PC-9 (cell line): ENCODE results near the gene SPECC1L. TPM values are rescaled to one million over a fixed set of nuclear protein-coding genes. Genes with fewer than 3 reads are reported as not detected.

Source experiments
- BruUV-seq: library from RNA; stranded (reverse); fragments of 400-500 nt; replicated peaks from 2 replicates; lab custom pipeline; 2021; lab: Mats Ljungman, UMichigan
- CTCF ChIA-PET: fragments of 300-600 bp; sonication (Branson Sonifier 250); formaldehyde crosslinking; loops from one replicate; lab custom pipeline; 2022; ENCODE audit warnings: antibody characterized with exemption; lab: Charles Lee
- POLR2A ChIA-PET: fragments of 300-600 bp; sonication (Branson Sonifier 250); formaldehyde crosslinking; loops from one replicate; lab custom pipeline; 2022; ENCODE audit warnings: antibody characterized with exemption; ENCODE audit not compliant: unreplicated experiment; lab: Charles Lee
- DNase-seq, 2 experiments: peaks; one replicate each; pipeline versions ENCODE4 v3.0.0 to v3.0.0-alpha.2; 2015 to 2022; ENCODE audit warnings: mixed read lengths in 1 of 2
- H2AFZ ChIP-seq: fragments of 200-600 bp; sonication (generic); 2 replicates; pipeline ENCODE4 v1.8.1; 2017; ENCODE audit warnings: antibody characterized with exemption
- H3F3A ChIP-seq: fragments of 200-600 bp; sonication (generic); 2 replicates; pipeline ENCODE4 v1.8.1; 2017; ENCODE audit warnings: antibody characterized with exemption, mild to moderate bottlenecking, low read depth; ENCODE audit not compliant: insufficient read depth
- H3K27ac ChIP-seq: fragments of 200-600 bp; sonication (generic); 2 replicates; pipeline ENCODE4 v1.6.1; 2016; ENCODE audit warnings: mixed run types
- H3K27me3 ChIP-seq: fragments of 200-600 bp; sonication (generic); 2 replicates; pipeline ENCODE4 v1.6.1; 2016; ENCODE audit warnings: low read depth, mixed run types; ENCODE audit not compliant: insufficient read depth
- H3K36me3 ChIP-seq: fragments of 200-600 bp; sonication (generic); 2 replicates; pipeline ENCODE4 v1.6.1; 2016; ENCODE audit warnings: low read depth, mixed run types
- H3K4me1 ChIP-seq: fragments of 200-600 bp; sonication (generic); replicated peaks from 2 replicates; pipeline ENCODE4 v1.6.1; 2016; ENCODE audit warnings: mixed run types; ENCODE audit not compliant: insufficient read depth
- H3K4me2 ChIP-seq: fragments of 200-600 bp; sonication (generic); 2 replicates; pipeline ENCODE4 v1.6.1; 2017; ENCODE audit warnings: mixed run types
- H3K4me3 ChIP-seq: fragments of 200-600 bp; sonication (generic); 2 replicates; pipeline ENCODE4 v1.6.1; 2016; ENCODE audit warnings: mixed run types
- H3K79me2 ChIP-seq: fragments of 200-600 bp; sonication (generic); 2 replicates; pipeline ENCODE4 v1.6.1; 2017; ENCODE audit warnings: low read depth, mixed run types
- H3K9me2 ChIP-seq: fragments of 200-600 bp; sonication (generic); 2 replicates; pipeline ENCODE4 v1.8.1; 2017; ENCODE audit warnings: mild to moderate bottlenecking; ENCODE audit not compliant: insufficient read depth
- H3K9me3 ChIP-seq: fragments of 200-600 bp; sonication (generic); 2 replicates; pipeline ENCODE4 v1.8.1; 2016; ENCODE audit warnings: low read depth; ENCODE audit not compliant: insufficient read depth
- H4K20me1 ChIP-seq: fragments of 200-600 bp; sonication (generic); 2 replicates; pipeline ENCODE4 v1.8.1; 2017; ENCODE audit not compliant: insufficient read depth
- CTCF ChIP-seq: fragments of 200-600 bp; sonication (generic); conservative IDR thresholded peaks from 2 replicates; pipeline ENCODE4 v1.6.1; 2017; ENCODE audit warnings: mixed run types, antibody characterized with exemption, mild to moderate bottlenecking, moderate library complexity
- EZH2 ChIP-seq: fragments of 200-600 bp; sonication (generic); IDR thresholded peaks from 2 replicates; pipeline ENCODE4 v1.8.0; 2017; ENCODE audit warnings: antibody characterized with exemption, low read depth
- intact Hi-C: fragments of 100-400 bp; cut with micrococcal nuclease; formaldehyde crosslinking; loops from one replicate; pipeline ENCODE4 v1.10.0; 2022; ENCODE audit not compliant: unreplicated experiment
- total RNA-seq: library from RNA; stranded (reverse); gene quantifications from 2 replicates; pipeline ENCODE4 v1.2.3, GENCODE V29; 2021

The SPECC1L gene
- total RNA-seq, 1 experiment from 2014 or later, result 38.9 TPM

GRCh38 chr22:24419475-24419850 is 148.8 kb downstream of the SPECC1L start:
- no peaks in the 10 kb centered on the region for H3K79me2 ChIP-seq
- no peak overlapping the region for H2AFZ ChIP-seq
- H3K9me3 ChIP-seq, result no peaks in the 10 kb centered on the region
- CTCF ChIA-PET, result no interaction called here
- no peak overlapping the region for H3K4me3 ChIP-seq
- intact Hi-C loops, result no loop called here
- no TSS peak for BruUV-seq
- no peaks in the 10 kb centered on the region for H3K27me3 ChIP-seq
- no peak overlapping the region for H3K4me2 ChIP-seq
- POLR2A ChIA-PET, result no interaction called here
- no peaks in the 10 kb centered on the region for H3K9me2 ChIP-seq
- H3K27ac ChIP-seq, result no peak overlapping the region
- H3K4me1 ChIP-seq, result no peaks in the 10 kb centered on the region
- no peaks in the 10 kb centered on the region; the same call in 1 of the 2 replicates for H4K20me1 ChIP-seq
- H3F3A ChIP-seq, result peaks cover 5% of the 10 kb centered on the region
- TF ChIP-seq CTCF (no peak), EZH2 (no peak)
- no peak for DNase-seq
- no peaks in the 10 kb centered on the region for H3K36me3 ChIP-seq

GRCh38 chr22:24420072-24420976 is 149.7 kb downstream of the SPECC1L start:
- H3K27ac ChIP-seq, result no peak overlapping the region
- no peak overlapping the region for H3K4me3 ChIP-seq
- no peak overlapping the region for H3K4me2 ChIP-seq
- CTCF ChIA-PET, result no interaction called here
- DNase-seq, result no peak
- H4K20me1 ChIP-seq, result no peaks in the 10 kb centered on the region; the same call in 1 of the 2 replicates
- H3K9me2 ChIP-seq, result no peaks in the 10 kb centered on the region
- H3K27me3 ChIP-seq, result no peaks in the 10 kb centered on the region
- peaks cover 5% of the 10 kb centered on the region for H3F3A ChIP-seq
- H3K9me3 ChIP-seq, result no peaks in the 10 kb centered on the region
- H3K4me1 ChIP-seq, result no peaks in the 10 kb centered on the region
- H3K79me2 ChIP-seq, result no peaks in the 10 kb centered on the region
- TF ChIP-seq CTCF (no peak), EZH2 (no peak)
- no peaks in the 10 kb centered on the region for H3K36me3 ChIP-seq
- no peak overlapping the region for H2AFZ ChIP-seq
- BruUV-seq, result no TSS peak
- intact Hi-C loops, result no loop called here
- POLR2A ChIA-PET, result interaction anchor here (0.7 kb wide), 1 partner anchor 124 kb away, joined by 4 read pairs; no protein-coding TSS in a partner anchor

- no peak overlapping the region for H3K27ac ChIP-seq
- H3K4me1 ChIP-seq, result no peaks in the 10 kb centered on the region
- no peak for TF ChIP-seq EZH2
- no peak for TF ChIP-seq CTCF
- intact Hi-C loops, result no loop called here
- no peak overlapping the region for H3K4me2 ChIP-seq
- H3K9me3 ChIP-seq, result no peaks in the 10 kb centered on the region
- no peak overlapping the region for H2AFZ ChIP-seq
- no peaks in the 10 kb centered on the region for H3K79me2 ChIP-seq
- no peak overlapping the region for H3K4me3 ChIP-seq
- BruUV-seq, result no TSS peak
- ChIA-PET POLR2A (interaction anchor here (0.7 kb wide), 1 partner anchor 124 kb away, joined by 4 read pairs; no protein-coding TSS in a partner anchor), CTCF (no interaction called here)
- H4K20me1 ChIP-seq, result no peaks in the 10 kb centered on the region; the same call in 1 of the 2 replicates
- no peak for DNase-seq
- no peaks in the 10 kb centered on the region for H3K9me2 ChIP-seq
- no peaks in the 10 kb centered on the region for H3K36me3 ChIP-seq
- H3F3A ChIP-seq, result peaks cover 5% of the 10 kb centered on the region
- no peaks in the 10 kb centered on the region for H3K27me3 ChIP-seq
Measured at GRCh38 chr22:24420977-24421343, 150.3 kb downstream of the SPECC1L start.
